RWPE2 (cell line): ENCODE results near the gene UQCC2.

Experiments
- ATAC-seq: fragments of 200-7000 bp; cut with Tn5 transposase; 3 replicates; pipeline ENCODE4 v1.9.1; 2021; ENCODE audit warnings: low read depth
- DNase-seq: peaks from one replicate; pipeline ENCODE4 v3.0.0-alpha.2; 2020; ENCODE audit warnings: low spot score
- H3K27ac ChIP-seq: fragments of 450-650 bp; 2 replicates; pipeline ENCODE4 v1.5.1; 2017; ENCODE audit warnings: mild to moderate bottlenecking; ENCODE audit not compliant: poor library complexity, severe bottlenecking
- H3K27me3 ChIP-seq: fragments of 250-450 bp; sonication (Bioruptor Pico); 2 replicates; pipeline ENCODE4 v1.5.1; 2021; ENCODE audit warnings: mild to moderate bottlenecking, moderate library complexity; ENCODE audit not compliant: insufficient read depth, poor library complexity, severe bottlenecking
- H3K36me3 ChIP-seq: fragments of 250-450 bp; sonication (Bioruptor Pico); 2 replicates; pipeline ENCODE4 v1.5.1; 2020; ENCODE audit warnings: low read depth, mild to moderate bottlenecking, moderate library complexity
- H3K4me1 ChIP-seq: fragments of 250-450 bp; sonication (Bioruptor Pico); 2 replicates; pipeline ENCODE4 v1.5.1; 2021; ENCODE audit warnings: mild to moderate bottlenecking, moderate library complexity; ENCODE audit not compliant: insufficient read depth, poor library complexity, severe bottlenecking
- H3K4me3 ChIP-seq: fragments of 250-450 bp; sonication (Bioruptor Pico); 2 replicates; pipeline ENCODE4 v1.5.1; 2021; ENCODE audit warnings: mild to moderate bottlenecking, moderate library complexity; ENCODE audit not compliant: severe bottlenecking
- H3K9me3 ChIP-seq: fragments of 250-450 bp; sonication (Bioruptor Pico); 2 replicates; pipeline ENCODE4 v1.5.1; 2021; ENCODE audit warnings: mild to moderate bottlenecking, moderate library complexity; ENCODE audit not compliant: severe bottlenecking
- CTCF ChIP-seq: fragments of 450-650 bp; IDR thresholded peaks from one replicate; pipeline ENCODE4 v1.5.1; 2017; ENCODE audit warnings: mild to moderate bottlenecking, moderate library complexity; ENCODE audit not compliant: poor library complexity, severe bottlenecking

The UQCC2 gene

GRCh38 chr6:33652002-33652401, 59.5 kb downstream of the UQCC2 start:
- H3K9me3 ChIP-seq, result no peaks in the 10 kb centered on the region
- no peak for TF ChIP-seq CTCF
- no peaks in the 10 kb centered on the region for H3K27me3 ChIP-seq
- ATAC-seq, result no peak
- no peaks in the 10 kb centered on the region for H3K4me1 ChIP-seq
- no peak overlapping the region for H3K27ac ChIP-seq
- H3K36me3 ChIP-seq, result peaks cover 81% of the 10 kb centered on the region
- DNase-seq, result no peak
- no peak overlapping the region for H3K4me3 ChIP-seq

- no peak for DNase-seq
- H3K9me3 ChIP-seq, result no peaks in the 10 kb centered on the region
- ATAC-seq, result no peak
- H3K4me1 ChIP-seq, result no peaks in the 10 kb centered on the region
- H3K4me3 ChIP-seq, result no peak overlapping the region
- no peak for TF ChIP-seq CTCF
- H3K36me3 ChIP-seq, result peaks cover 81% of the 10 kb centered on the region
- no peaks in the 10 kb centered on the region for H3K27me3 ChIP-seq
- H3K27ac ChIP-seq, result no peak overlapping the region
Measured at GRCh38 chr6:33651403-33651802, 60.1 kb downstream of the UQCC2 start.
